DND-41 (cell line): Measurements from ENCODE around the gene CAPRIN1.

Experiments
- ATAC-seq: fragments of 200-7000 bp; cut with Tn5 transposase; 3 replicates; pipeline ENCODE4 v1.9.1; 2021; ENCODE audit warnings: low read depth; ENCODE audit not compliant: insufficient read depth
- DNase-seq: peaks from one replicate; pipeline ENCODE4 v3.0.0-alpha.2; 2020
- H2AFZ ChIP-seq: 2 replicates; pipeline ENCODE4 v1.6.0; 2012; ENCODE audit warnings: low read depth, low read length
- H3K27ac ChIP-seq: 2 replicates; pipeline ENCODE4 v1.5.1; 2012; ENCODE audit warnings: low read length, inconsistent platforms
- H3K27me3 ChIP-seq: fragments of 200-600 bp; sonication (generic); 2 replicates; pipeline ENCODE4 v1.6.0; 2012; ENCODE audit warnings: low read length, mild to moderate bottlenecking, inconsistent platforms; ENCODE audit not compliant: insufficient read depth, poor library complexity
- H3K36me3 ChIP-seq: 2 replicates; pipeline ENCODE4 v1.5.1; 2012; ENCODE audit warnings: low read length, inconsistent platforms; ENCODE audit not compliant: insufficient read depth
- H3K4me1 ChIP-seq: 2 replicates; pipeline ENCODE4 v1.5.1; 2012; ENCODE audit warnings: mild to moderate bottlenecking, low read length; ENCODE audit not compliant: insufficient read depth
- H3K4me2 ChIP-seq: 2 replicates; pipeline ENCODE4 v1.6.0; 2012; ENCODE audit warnings: mild to moderate bottlenecking, moderate library complexity, low read length, inconsistent platforms; ENCODE audit not compliant: insufficient read depth
- H3K4me3 ChIP-seq, 2 experiments: fragments of 200-600 bp in 1 of 2; shearing (Covaris generic) in 1 of 2; 2 replicates each; pipeline ENCODE4 v1.5.1; 2012 to 2016; ENCODE audit warnings: inconsistent platforms in 2 of 2, low read length in 2 of 2, mild to moderate bottlenecking in 2 of 2, low read depth in 1 of 2, moderate library complexity in 1 of 2
- H3K79me2 ChIP-seq: 2 replicates; pipeline ENCODE4 v1.6.0; 2012; ENCODE audit warnings: low read length, inconsistent platforms; ENCODE audit not compliant: insufficient read depth
- H3K9ac ChIP-seq: 2 replicates; pipeline ENCODE4 v1.6.0; 2012; ENCODE audit warnings: low read depth, mild to moderate bottlenecking, inconsistent platforms, low read length, moderate library complexity
- H3K9me3 ChIP-seq: 2 replicates; pipeline ENCODE4 v1.5.1; 2012; ENCODE audit warnings: low read length, moderate library complexity, mild to moderate bottlenecking, inconsistent platforms; ENCODE audit not compliant: insufficient read depth, severe bottlenecking
- H4K20me1 ChIP-seq: 2 replicates; pipeline ENCODE4 v1.6.0; 2012; ENCODE audit warnings: low read length; ENCODE audit not compliant: insufficient read depth
- CTCF ChIP-seq: IDR thresholded peaks from 2 replicates; pipeline ENCODE4 v1.5.1; 2012; ENCODE audit warnings: borderline replicate concordance, low read length, moderate library complexity, mild to moderate bottlenecking; ENCODE audit not compliant: poor library complexity, severe bottlenecking; ENCODE audit errors: extremely low read depth
- EZH2 ChIP-seq: IDR thresholded peaks from 3 replicates; pipeline ENCODE4 v1.6.1; 2012; ENCODE audit warnings: borderline replicate concordance, low read depth, mild to moderate bottlenecking, moderate library complexity, low read length, inconsistent platforms; ENCODE audit not compliant: severe bottlenecking

Gene CAPRIN1

DNA sequence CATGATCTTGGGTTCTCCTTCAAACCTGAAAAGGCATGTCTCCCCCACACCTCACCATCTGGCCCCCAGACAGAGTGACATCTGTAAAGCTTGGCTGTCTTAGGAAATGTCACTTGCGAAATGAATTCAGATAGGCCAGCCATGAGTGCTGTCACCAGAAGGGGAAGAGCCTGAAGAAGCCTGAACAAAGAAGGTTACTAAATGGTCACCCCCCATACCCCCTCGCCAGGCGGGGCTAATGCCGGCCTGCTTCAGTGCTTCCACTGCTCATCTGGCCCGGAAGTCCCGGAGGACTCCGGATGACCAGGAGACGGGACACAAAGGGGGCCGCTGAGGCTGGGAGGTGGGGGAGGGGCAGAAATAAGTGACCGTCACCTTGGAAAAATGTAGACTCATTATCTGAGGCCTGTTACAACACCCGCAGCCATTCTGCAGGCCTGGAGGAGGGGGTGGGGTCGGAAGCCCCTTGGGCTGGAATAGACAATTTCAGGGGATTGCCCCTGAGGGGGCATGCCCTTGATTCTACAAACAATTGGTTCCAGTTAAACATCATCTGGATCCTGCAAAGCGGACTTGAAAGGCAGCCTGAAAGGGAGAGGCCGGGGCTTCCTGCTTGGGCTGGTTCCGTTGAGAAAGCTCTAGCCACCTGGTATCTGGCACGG, 97.1 kb downstream of the CAPRIN1 start:
- Histone ChIP-seq H4K20me1 (0 out of 2 replicates have a peak, but pooled peaks cover 9% of the 10 kb centered on the region), H3K4me2 (no peak overlapping the region), H3K9ac (no peak overlapping the region), H3K9me3 (no peaks in the 10 kb centered on the region), H3K27ac (no peak overlapping the region), H3K4me1 (no peaks in the 10 kb centered on the region), H3K36me3 (peaks cover 77% of the 10 kb centered on the region), H3K4me3 (no peak overlapping the region), H3K27me3 (no peaks in the 10 kb centered on the region), H2AFZ (no peak overlapping the region), H3K79me2 (no peaks in the 10 kb centered on the region)
- DNase-seq, result no peak
- TF ChIP-seq CTCF, result no peak
- no peak for TF ChIP-seq EZH2
- no peak for ATAC-seq

GRCh38 chr11:34149274-34149673, 97.7 kb downstream of the CAPRIN1 start:
- Histone ChIP-seq H3K4me2 (no peak overlapping the region), H3K9me3 (no peaks in the 10 kb centered on the region), H3K4me1 (no peaks in the 10 kb centered on the region), H3K4me3 (no peak overlapping the region), H3K79me2 (no peaks in the 10 kb centered on the region), H3K9ac (no peak overlapping the region), H2AFZ (no peak overlapping the region), H3K27ac (no peak overlapping the region), H4K20me1 (0 out of 2 replicates have a peak, but pooled peaks cover 9% of the 10 kb centered on the region), H3K36me3 (peaks cover 73% of the 10 kb centered on the region), H3K27me3 (no peaks in the 10 kb centered on the region)
- no peak for TF ChIP-seq EZH2
- DNase-seq (no peak), ATAC-seq (no peak)

DNA sequence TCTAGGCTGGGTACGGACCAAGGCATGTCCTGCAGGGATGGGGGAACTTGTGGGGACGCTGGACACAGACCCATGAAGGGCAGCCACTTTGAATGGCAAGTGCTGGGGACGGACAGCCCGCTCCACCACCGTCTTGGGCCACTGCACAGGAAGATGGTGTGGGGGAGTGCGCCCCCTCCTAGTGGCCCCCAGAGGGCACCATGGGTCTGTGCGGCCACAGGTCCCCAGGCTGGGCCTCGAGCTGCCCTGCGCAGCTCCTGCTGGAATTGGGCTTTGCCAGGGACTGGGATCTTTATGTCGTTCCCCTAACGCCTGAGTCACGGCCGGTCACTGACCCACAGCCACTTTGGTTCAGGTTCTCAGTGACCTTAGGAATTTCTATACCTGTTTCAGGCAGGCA, 98.3 kb downstream of the CAPRIN1 start:
- H3K4me3 ChIP-seq, result no peak overlapping the region
- H3K27me3 ChIP-seq, result no peaks in the 10 kb centered on the region
- no peak overlapping the region for H3K4me2 ChIP-seq
- no peak overlapping the region for H2AFZ ChIP-seq
- peak; percentile 51; the same call in 1 of the 3 replicates for ATAC-seq
- no peaks in the 10 kb centered on the region for H3K9me3 ChIP-seq
- no peaks in the 10 kb centered on the region for H3K4me1 ChIP-seq
- TF ChIP-seq CTCF, result peak; percentile 46
- TF ChIP-seq EZH2, result no peak
- no peak overlapping the region for H3K27ac ChIP-seq
- no peaks in the 10 kb centered on the region for H3K79me2 ChIP-seq
- no peak for DNase-seq
- H3K9ac ChIP-seq, result no peak overlapping the region
- 0 out of 2 replicates have a peak, but pooled peaks cover 7% of the 10 kb centered on the region for H4K20me1 ChIP-seq
- peaks cover 67% of the 10 kb centered on the region for H3K36me3 ChIP-seq

GRCh38 chr11:34150494-34151151, 99.1 kb downstream of the CAPRIN1 start:
- no peak for ATAC-seq
- H3K36me3 ChIP-seq, result peaks cover 59% of the 10 kb centered on the region

More at GRCh38 chr11:34150494-34151151, 99.1 kb downstream of the CAPRIN1 start:
- Histone ChIP-seq H3K27me3 (no peaks in the 10 kb centered on the region), H3K79me2 (no peaks in the 10 kb centered on the region), H3K4me3 (no peak overlapping the region), H3K4me2 (no peak overlapping the region), H3K4me1 (no peaks in the 10 kb centered on the region), H3K9ac (no peak overlapping the region), H3K9me3 (no peaks in the 10 kb centered on the region), H4K20me1 (0 out of 2 replicates have a peak, but pooled peaks cover 5% of the 10 kb centered on the region), H2AFZ (no peak overlapping the region), H3K27ac (no peak overlapping the region)
- TF ChIP-seq EZH2, result no peak
- TF ChIP-seq CTCF, result no peak
- DNase-seq, result no peak
